ENCODE measurements around the gene MAPK1IP1L. TPM values are rescaled to one million over a fixed set of nuclear protein-coding genes. Genes with fewer than 3 reads are reported as not detected.

MAPK1IP1L gene
- total and polyA plus RNA-seq, 2 of the 4 experiments (the other 2 are of a cell fraction): 44.8 to 168 TPM

DNA sequence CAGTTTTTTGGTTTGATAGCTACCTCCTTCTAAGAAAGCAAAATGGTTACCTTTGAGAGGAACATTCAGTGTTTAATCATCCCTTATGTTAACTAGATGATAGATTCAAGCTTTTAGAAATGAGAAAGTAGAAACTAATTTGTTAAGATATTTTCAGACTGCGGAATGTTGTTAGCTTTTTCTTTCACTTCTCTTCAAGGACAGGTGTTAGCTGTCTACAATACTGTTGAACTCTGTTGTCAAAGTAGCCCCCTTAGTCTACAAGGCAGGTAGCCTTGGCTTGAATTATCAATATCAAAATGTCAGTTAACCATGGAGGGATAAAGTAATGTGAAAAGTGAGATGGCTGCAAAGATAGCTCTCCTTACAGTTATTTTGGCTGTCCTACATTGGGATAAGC is 14.8 kb downstream of the MAPK1IP1L start:
- WGBS, 2 experiments (ENCODE audit: extremely low coverage in 2 of 2, insufficient read length in 1 of 2): no CpG with 5 or more reads among the region's 1 CpG
- intact Hi-C loops (cut with micrococcal nuclease): no loop called here
- Histone ChIP-seq H3K79me1 (ENCODE audit: low read depth in 1 of 2, low read length in 2 of 2) (peaks cover 11 to 54% of the 10 kb centered on the region in 2 experiments), H4K91ac (ENCODE audit: insufficient read depth, low read depth, low read length) (no peak overlapping the region), H3K4me1 (ENCODE audit: control insufficient read depth, insufficient read depth, low read length) (peaks cover 7% of the 10 kb centered on the region; the same call in 1 of the 2 replicates), H2AFZ (replicated peaks; ENCODE audit: low read length, poor library complexity) (no peak overlapping the region), H3K23ac (ENCODE audit: low read depth, low read length) (no peak overlapping the region), H2AK5ac (ENCODE audit: low read depth, low read length) (no peak overlapping the region), H2BK20ac (ENCODE audit: low read depth, low read length) (no peak overlapping the region), H3K4me3 (ENCODE audit: insufficient read depth, low read depth, low read length) (no peak overlapping the region), H2AK9ac (replicated peaks; ENCODE audit: low read depth, low read length, poor library complexity) (no peak overlapping the region), H3K56ac (ENCODE audit: extremely low read depth, insufficient read depth, low read length) (no peak overlapping the region), H3K4ac (ENCODE audit: low read depth, low read length) (no peak overlapping the region), H3K4me2 (ENCODE audit: low read depth, low read length) (no peak overlapping the region), H3K18ac (ENCODE audit: low read depth, low read length) (no peak overlapping the region), H3K14ac (replicated peaks; ENCODE audit: low read depth, low read length) (no peak overlapping the region), H3K27me3 (ENCODE audit: control insufficient read depth, insufficient read depth, low read length) (no peaks in the 10 kb centered on the region), H4K8ac (ENCODE audit: low read depth in 2 of 2, low read length in 2 of 2) (no peak overlapping the region), H2BK15ac (ENCODE audit: low read depth, low read length) (no peak overlapping the region), H4K20me1 (ENCODE audit: insufficient read depth, low read length) (peaks cover 38% of the 10 kb centered on the region), H3K9ac (ENCODE audit: low read depth, low read length) (no peak overlapping the region), H3K27ac (ENCODE audit: insufficient read depth, low read length) (no peak overlapping the region), H3K9me1 (ENCODE audit: insufficient read depth, low read length) (peaks cover 10% of the 10 kb centered on the region), H2BK120ac (ENCODE audit: low read depth, low read length) (no peak overlapping the region), H3K36me3 (ENCODE audit: control insufficient read depth, insufficient read depth, low read length) (peaks cover 24% of the 10 kb centered on the region), H2BK5ac (ENCODE audit: low read depth, low read length, poor library complexity, severe bottlenecking) (no peak overlapping the region), H4K5ac (ENCODE audit: low read depth, low read length) (no peak overlapping the region), H3K9me3 (ENCODE audit: control insufficient read depth, insufficient read depth, low read length) (no peaks in the 10 kb centered on the region)
- ChIA-PET POLR2A (ENCODE audit: unreplicated experiment) (no interaction called here), CTCF (interaction anchor here (0.6 to 0.7 kb wide), 3 partner anchors 17 to 355 kb away, joined by 3 to 4 read pairs (median 3); no protein-coding TSS in a partner anchor)
- dilution Hi-C loops (cut with HindIII; ENCODE audit: low sequenced_read_pairs, unreplicated experiment): no loop called here
- ATAC-seq (ENCODE audit: low read depth) (no peak), DNase-seq (no peak)
- in situ Hi-C loops (cut with MboI; ENCODE audit: low sequenced_read_pairs): no loop called here
- BruUV-seq (replicated peaks): no TSS peak
- no peak for TF ChIP-seq RAD21 (IDR thresholded peaks at IDR 0.05; ENCODE audit: low read length)
- no peak for TF ChIP-seq RCOR1 (IDR thresholded peaks at IDR 0.05; ENCODE audit: insufficient replicate concordance, low read length)
- no peak for TF ChIP-seq MXI1 (IDR thresholded peaks at IDR 0.05; ENCODE audit: borderline replicate concordance, low read depth, low read length)
- TF ChIP-seq RFX5 (IDR thresholded peaks at IDR 0.05; ENCODE audit: low read depth, low read length): no peak

Data from IMR-90 (cell line).